LHCN-M2 (cell line): ENCODE measurements around the gene KRTAP2-4. TPM values are rescaled to one million over a fixed set of nuclear protein-coding genes. Genes with fewer than 3 reads are reported as not detected.
"Not testable (repeated sequence)": the region's sequence is repeated elsewhere in the genome, so short reads cannot be mapped to it uniquely, and the experiment has no call there.

Experiments
- DNase-seq: peaks from one replicate; pipeline ENCODE4 v3.0.0-alpha.2; 2012; ENCODE audit warnings: low read depth
- polyA plus RNA-seq: library from polyadenylated mRNA; unstranded; fragments of >200 nt; gene quantifications from one replicate; pipeline ENCODE4 v1.2.1, GENCODE V29; 2012; ENCODE audit warnings: missing spikeins
- total RNA-seq: library from RNA; depleted of rRNA; stranded (reverse); fragments of >200 nt; gene quantifications from 2 replicates; pipeline ENCODE4 v1.2.3, GENCODE V29; 2014; rRNA removed

The KRTAP2-4 gene, protein sequence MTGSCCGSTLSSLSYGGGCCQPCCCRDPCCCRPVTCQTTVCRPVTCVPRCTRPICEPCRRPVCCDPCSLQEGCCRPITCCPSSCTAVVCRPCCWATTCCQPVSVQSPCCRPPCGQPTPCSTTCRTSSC
- not detected in 2 replicates for total RNA-seq
- polyA plus RNA-seq = not detected

DNA sequence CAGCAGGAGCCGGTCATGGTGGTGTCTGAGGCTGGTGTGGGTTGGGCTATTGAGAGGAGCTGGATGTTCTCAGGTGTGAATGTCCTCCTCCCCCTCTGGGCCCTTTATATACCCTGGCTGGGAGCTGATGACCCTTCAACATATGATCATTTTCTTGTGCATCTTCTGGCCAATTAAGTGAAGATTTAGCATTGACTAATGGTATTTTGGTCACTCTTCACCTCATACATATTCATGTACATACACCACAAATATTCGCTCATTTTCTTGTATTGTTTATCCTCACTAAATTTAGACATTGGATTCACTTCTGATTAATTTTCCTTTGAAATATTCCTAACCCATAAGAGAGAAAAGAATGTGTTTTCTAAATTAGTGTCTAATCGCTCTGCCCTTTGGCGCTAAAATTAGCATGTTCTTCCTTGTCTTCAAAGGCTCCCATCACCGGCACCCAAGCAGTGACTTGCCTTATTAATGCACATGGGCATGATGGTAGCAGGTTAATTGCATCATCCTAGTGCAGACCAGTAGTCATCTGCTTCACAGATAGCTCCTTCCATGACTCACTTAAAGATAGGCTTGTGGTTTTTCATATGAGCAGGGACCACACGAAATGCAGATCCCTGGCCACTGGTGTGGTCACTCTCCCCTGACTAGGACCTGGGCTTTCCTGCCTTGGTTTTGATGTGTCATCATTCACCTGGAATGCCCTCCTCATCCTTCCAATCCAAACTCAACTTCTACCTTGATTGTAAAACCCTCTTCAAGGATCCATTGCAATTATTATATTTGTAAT is at the start of gene KRTAP2-4:
TSS of gene KRTAP2-4 (minus strand) at position 51 of the 796 bp plus-strand sequence. CDS start at position 17, 34 bp downstream.
- DNase-seq = peak; percentile 90

DNA sequence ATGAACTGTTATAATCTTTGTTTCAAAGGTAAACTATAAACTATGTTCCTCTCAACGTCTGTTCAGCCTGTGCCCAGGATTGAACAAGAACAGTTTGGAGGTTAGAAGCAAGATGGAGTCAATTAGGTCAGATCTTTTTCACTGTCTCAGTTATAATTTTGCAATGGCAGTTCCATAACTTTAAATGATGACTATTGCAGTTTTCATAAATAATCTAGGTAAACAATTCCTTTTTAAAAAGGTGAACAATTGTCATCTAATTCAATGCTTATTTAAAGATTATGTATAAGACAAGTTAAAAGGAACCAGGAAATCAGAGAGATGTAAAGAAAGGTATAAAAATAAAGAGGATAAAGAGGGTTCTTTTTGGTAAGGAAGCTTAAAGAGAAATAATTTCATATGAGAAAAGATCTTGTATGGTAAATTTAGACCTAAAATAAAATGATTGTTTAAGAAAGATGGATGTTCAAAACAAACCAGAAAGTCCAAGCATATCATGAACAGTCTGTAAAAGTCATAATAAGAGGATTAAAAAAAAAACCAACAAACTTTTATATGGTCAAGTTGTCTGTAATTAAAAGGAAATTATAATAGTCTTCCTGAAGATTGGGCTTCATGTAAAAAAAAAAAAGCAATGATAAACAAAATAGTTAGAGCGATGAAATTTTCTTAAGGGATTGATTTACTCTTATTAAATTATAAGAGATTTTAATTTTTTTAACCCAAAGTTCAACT is 45.6 kb upstream of the KRTAP2-4 start:
- DNase-seq = peak; percentile 11

DNA sequence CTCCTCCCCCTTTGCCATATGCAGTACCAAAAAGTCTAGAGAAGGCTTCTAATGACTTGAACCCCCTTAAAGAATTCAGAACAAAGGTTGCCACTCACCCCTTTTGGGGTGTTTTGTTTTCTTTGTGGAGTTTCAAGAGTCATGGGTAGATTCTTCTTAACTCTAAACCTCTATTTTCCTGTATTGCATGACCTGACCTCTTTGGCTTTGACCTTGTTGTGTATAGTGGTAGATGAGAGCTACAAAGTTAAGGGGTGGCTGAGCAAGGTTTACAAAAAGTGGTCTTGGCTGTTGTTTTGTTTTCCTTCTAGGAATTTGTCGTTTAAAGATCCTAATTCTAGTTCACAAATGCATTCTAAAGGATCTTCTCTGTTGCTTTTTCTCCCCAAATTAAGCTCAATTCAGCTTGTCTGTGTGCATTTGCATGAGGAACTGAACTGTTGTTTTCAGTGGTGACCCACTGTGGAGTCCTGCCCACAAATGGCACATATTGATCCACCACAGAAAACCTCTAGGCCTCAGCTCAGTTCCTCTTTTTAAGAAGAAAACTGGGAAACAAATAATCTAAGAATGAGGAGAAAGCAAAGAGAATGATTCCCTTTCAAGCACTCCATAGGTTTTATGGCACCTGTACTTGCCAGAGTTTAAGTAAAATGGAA is 43.2 kb upstream of the KRTAP2-4 start:
- DNase-seq = not testable (repeated sequence)

DNA sequence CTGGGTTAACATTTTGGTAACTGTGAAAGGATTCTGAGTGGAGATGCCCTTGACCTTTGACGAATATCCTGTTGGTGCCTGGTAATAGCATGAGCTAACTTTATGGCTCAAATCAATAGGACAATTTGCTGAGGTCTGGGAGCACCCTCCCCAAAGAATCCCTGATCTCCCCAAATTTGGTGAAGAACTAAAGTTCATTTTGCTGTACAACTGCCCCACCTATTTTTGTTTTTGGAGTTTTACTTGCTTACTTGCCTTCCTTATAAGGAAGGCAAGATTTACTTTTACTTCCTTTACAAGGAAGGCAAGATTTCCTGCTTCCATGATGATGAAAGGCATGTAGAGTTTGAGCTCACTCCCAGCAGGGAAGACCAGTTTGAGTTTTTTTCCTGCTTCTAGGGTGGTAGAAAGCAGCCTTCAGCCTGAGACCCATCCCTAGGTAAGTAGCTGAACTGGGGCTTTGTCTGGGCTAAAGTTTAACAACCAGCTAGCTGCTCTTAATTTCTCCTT is 42.3 kb upstream of the KRTAP2-4 start:
- no peak for DNase-seq

DNA sequence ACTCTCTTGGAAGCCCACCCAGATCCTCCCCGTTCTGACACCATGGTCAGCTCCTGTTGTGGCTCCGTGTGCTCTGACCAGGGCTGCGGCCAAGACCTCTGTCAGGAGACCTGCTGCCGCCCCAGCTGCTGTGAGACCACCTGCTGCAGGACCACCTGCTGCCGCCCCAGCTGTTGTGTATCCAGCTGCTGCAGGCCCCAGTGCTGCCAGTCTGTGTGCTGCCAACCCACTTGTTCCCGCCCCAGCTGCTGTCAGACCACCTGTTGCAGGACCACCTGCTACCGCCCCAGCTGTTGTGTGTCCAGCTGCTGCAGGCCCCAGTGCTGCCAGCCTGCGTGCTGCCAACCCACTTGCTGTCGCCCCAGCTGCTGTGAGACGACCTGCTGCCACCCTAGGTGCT is 39.7 kb upstream of the KRTAP2-4 start, which contains the start of gene KRTAP4-9:
TSS of gene KRTAP4-9 (plus strand) at position 43 of the 400 bp plus-strand sequence. CDS start at position 43, 0 bp downstream.
- DNase-seq = peak; percentile 49

DNA sequence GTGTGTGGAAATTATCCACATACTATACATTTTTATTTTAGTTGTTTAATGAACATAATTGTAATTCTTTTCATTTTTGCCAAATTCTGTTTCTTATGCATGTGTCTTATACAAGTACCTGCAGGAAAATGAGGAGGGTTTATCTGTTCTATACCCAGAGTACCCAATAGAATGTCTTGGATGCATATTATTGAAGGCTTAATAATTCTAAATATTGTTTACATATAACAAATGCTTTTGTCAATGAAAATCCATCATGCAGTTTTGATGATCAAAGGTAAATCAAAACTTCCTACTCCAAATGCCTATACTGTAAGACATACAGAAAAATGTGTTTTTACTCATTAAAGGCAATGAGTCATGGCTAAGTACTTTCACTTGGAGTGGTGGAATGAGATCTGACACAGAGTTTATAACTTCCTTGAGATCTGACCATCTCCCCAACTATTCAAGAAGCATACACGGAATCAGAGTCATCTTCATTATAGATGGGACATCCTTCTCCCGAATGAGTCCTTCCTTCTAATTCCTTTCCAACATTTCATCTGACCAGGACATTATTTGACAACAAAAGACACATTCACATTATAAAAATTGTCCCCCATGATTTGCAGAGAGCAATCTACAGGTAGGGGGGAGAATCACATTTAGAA is 38.8 kb upstream of the KRTAP2-4 start:
- peak; percentile 38 for DNase-seq

DNA sequence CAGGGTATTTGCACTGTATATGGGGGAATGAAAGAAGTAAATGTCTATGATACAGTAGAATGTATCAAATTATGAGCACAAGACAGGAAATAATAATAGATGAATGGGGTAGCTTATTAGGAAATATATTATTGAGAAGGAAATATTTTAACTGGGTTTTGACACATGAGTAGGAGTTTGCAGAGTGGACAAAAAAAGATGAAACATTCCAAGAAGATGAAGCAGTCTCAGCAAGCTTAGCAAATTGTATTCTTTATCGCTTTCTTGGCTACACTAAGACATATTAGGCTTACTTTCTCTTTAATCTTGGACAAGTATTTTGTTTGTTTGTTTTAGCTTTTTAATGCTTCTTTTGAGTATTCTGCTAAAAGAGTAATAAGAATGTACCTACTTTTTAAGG is 38.2 kb upstream of the KRTAP2-4 start:
- no peak for DNase-seq

DNA sequence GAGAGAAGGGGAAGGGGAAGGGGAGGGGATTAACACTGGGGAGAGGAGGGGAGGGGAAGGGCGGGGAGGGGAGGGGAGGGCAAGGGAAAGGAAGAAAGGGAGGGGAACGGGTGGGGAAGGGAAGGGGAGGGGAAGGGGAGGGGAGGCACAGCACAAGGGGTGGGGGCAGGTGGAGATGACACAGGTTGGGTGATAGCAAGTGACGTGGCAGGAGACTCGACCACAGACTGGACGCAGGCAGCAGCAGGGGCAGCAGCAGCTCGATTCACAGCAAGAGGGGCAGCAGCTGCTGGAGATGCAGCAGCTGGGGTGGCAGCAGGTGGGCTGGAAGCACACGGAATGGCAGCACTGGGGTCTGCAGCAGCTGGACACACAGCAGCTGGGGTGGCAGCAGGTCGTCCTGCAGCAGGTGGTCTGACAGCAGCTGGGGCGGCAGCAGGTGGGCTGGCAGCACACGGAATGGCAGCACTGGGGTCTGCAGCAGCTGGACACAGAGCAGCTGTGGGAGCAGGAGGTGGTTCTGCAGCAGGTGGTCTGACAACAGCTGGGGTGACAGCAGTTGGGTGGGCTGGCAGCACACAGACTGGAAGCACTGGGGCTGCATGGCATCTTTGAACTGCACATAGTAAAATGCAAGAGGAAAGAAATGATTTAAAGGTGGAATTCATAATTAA is 36.0 kb upstream of the KRTAP2-4 start, which contains the start of gene KRTAP4-16:
TSS of gene KRTAP4-16 (minus strand) at position 624 of the 674 bp plus-strand sequence. CDS start at position 624, 0 bp downstream.
- peak; percentile 41 for DNase-seq

DNA sequence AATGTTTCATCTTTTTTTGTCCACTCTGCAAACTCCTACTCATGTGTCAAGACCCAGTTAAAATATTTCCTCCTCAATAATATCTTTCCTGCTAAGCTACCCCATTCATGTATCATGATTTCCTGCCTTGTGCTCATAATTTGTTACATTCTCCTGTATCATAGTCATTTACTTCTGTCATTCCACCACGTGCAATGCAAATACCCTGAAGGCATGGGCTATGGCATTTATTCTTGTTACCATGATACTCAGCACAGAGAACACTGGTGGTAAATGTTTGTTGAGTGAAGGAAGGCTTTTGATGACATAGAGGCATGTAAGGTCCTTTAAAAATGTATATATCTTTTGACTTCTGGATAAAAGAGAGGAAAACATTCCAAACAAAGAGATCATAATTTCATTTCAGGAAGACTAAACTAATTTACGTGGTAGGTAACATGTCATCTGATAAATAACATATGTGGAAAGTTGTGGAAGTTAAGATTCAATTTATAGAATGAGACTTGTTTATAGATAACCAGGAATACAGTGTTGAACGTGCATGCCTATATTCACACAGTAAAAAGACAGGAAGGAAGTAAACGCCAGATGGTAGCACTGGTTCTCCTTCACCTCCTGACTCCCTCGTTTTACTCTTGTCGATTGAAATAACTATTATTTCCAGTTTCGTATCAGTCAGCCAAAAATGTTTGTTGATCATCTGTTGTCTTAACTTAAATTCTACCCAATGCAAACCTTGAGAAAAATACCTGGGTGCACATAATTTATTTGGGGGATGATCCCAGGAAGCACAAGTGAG is 34.2 kb upstream of the KRTAP2-4 start:
- DNase-seq = peak; percentile 54

DNA sequence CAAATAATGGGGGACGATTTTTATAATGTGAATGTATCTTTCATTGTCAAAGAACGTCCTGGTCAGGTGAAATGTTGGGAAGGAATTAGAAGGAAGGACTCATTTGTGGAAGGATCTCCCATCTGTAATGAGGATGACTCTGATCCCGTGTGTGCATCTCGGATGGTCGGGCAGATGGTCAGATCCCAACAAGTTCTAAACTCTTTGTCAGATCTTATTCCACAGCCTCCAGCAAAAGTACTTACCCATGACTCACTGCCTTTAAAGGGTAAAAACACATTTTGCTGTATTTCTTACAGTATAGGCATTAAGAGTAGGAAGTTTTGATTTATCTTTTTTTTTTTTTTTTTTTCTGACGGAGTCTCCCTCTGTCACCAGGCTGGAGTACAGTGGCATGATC is 32.8 kb upstream of the KRTAP2-4 start:
- DNase-seq = peak; percentile 22

DNA sequence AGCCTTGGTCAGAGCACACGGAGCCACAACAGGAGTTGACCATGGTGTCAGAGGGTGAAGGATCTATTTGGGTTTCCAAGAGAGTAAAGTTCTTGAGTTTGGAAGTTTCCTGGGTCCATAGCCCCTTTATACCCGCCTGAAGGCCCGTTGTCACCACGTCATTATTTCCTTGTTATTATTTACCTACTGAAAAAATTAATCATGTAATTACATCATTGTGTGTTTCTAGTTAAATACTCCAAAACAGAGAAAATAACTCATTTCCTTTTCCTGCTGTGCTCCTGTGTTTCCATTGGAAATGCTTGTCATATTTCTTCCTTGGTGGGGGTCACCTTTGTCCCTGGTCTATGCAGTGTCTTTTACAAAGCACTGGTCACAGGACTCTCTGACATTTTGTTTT is 32.4 kb upstream of the KRTAP2-4 start, which contains the start of gene KRTAP4-8:
TSS of gene KRTAP4-8 (minus strand) at position 101 of the 400 bp plus-strand sequence. CDS start at position 43, 58 bp downstream.
- DNase-seq = no peak

DNA sequence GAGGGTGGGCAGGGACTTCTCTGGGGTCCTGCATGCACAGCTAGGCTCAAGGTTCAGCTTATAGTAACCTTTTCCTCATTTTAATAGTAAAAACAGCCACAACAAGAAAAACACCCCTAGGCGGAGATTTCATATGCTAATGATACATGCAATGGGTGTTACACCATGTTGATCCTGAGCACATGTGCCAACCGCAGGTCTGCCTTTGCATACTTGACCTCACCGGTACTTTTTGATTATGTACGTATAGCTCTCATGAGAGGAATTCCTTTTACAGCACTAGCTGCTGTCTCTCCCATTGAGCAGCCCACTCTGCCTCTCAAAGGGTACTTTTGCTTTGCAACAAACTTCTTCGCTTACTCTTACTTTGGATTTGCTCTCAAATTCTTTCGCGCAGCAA is 30.4 kb upstream of the KRTAP2-4 start:
- no peak for DNase-seq

DNA sequence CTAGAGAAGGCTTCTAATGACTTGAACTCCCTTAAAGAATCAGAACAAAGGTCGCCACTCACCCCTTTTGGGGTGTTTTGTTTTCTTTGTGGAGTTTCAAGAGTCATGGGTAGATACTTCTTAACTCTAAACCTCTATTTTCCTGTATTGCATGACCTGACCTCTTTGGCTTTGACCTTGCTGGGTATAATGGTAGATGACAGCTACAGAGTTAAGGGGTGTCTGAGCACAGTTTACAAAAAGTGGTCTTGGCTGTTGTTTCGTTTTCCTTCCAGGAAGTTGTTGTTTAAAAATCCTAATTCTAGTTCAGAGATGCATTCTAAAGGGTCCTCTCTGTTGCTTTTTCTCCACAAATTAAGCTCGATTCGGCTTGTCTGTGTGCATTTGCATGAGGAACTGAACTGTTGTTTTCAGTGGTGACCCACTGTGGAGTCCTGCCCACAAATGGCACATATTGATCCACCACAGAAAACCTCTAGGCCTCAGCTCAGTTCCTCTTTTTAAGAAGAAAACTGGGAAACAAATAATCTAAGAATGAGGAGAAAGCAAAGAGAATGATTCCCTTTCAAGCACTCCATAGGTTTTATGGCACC is 23.2 kb upstream of the KRTAP2-4 start:
- DNase-seq = not testable (repeated sequence)

DNA sequence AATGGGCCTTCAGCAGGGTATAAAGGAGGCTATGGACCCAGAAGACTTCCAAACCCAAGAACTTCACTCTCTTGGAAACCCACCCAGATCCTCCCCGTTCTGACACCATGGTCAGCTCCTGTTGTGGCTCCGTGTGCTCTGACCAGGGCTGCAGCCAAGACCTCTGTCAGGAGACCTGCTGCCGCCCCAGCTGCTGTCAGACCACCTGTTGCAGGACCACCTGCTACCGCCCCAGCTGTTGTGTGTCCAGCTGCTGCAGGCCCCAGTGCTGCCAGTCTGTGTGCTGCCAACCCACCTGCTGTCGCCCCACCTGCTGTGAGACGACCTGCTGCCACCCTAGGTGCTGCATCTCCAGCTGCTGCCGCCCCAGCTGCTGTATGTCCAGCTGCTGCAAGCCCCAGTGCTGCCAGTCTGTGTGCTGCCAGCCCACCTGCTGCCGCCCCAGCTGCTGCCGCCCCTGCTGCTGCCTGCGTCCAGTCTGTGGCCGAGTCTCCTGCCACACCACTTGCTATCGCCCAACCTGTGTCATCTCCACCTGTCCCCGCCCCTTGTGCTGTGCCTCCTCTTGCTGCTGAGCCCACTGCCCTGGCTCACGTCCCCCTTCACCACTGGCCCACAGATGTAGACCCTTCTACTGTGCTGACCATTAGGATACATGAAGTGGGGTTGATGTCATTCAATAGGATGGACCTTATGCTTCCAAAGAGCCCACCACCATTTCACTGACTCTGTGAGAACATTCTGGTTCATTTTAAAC is 18.6 kb upstream of the KRTAP2-4 start, which contains the start of gene KRTAP4-7:
TSS of gene KRTAP4-7 (plus strand) at position 51 of the 757 bp plus-strand sequence. CDS start at position 108, 57 bp downstream.
- peak; percentile 37 for DNase-seq

DNA sequence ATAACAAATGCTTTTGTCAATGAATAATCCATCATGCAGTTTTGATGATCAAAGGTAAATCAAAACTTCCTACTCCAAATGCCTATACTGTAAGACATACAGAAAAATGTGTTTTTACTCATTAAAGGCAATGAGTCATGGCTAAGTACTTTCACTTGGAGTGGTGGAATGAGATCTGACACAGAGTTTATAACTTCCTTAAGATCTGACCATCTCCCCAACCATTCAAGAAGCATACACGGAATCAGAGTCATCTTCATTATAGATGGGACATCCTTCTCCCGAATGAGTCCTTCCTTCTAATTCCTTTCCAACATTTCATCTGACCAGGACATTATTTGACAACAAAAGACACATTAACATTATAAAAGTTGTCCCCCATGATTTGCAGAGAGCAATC is 17.7 kb upstream of the KRTAP2-4 start:
- peak; percentile 40 for DNase-seq

DNA sequence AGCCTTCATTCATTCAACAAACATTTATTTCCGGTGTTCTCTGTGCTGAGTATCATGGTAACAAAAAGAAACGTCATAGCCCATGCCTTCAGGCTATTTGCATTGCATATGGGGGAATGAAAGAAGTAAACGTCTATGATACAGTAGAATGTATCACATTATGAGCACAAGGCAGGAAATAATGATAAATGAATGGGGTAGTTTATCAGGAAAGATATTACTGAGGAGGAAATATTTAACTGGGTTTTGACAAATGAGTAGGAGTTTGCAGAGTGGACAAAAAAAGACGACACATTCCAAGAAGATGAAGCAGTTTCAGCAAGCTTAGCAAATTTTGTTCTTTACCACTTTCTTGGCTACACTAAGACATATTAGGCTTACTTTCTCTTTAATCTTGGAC is 16.9 kb upstream of the KRTAP2-4 start:
- DNase-seq = no peak

DNA sequence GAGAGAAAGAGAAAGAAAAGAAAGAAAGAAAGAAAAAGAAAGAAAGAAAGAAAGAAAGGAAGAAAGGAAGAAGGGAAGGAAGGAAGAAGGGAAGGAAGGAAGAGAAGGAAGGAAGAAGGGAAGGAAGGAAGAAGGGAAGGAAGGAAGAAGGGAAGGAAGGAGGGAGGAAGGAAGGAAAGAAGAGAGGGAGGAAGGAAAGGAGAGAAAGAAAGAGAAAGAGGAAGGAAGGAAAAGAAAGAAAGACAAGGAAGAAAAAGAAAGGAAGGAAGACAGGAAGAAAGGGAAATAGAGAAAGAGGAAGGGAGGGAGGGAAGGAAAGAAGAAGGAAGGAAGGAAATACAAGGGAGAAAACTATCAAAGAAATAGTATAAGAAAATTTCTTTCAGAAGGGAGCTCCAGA is 11.1 kb upstream of the KRTAP2-4 start:
- DNase-seq = no peak

DNA sequence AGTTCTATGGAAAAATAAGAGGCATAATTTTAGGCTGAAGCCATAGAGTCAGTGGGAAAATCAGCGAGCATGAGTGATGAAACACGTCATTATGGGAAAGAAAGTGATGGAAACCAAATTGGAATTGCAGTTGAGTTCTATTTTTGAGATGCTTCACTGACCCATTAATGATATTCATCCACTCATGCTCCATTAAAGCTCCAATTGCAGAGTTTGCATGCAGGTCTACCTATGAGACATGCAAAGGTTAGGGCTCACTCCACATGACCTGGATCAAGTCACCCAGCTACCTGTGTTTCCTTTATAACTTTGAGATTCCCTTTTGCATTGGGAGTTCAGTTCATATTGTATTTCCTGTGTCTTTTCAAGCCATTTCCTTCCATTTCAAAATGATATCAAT is 8.0 kb upstream of the KRTAP2-4 start:
- DNase-seq = no peak
